Naive thymus-derived CD4-positive, alpha-beta T cell (primary cell): ENCODE data around the gene POLR3F. TPM values are rescaled to one million over a fixed set of nuclear protein-coding genes. Genes with fewer than 3 reads are reported as not detected.
A peak's percentile ranks its signal among the peaks of the same experiment; 100 is the strongest.

Experiments used
- ATAC-seq: fragments of 150-1000 bp; cut with Tn5 transposase; 2 replicates; pipeline ENCODE4 v1.10.0; 2021; ENCODE audit warnings: mild to moderate bottlenecking, moderate library complexity
- CTCF ChIA-PET: fragments of 350-600 bp; sonication (Branson Sonifier 250); formaldehyde crosslinking; loops from one replicate; lab custom pipeline; 2021; ENCODE audit warnings: antibody characterized with exemption; lab: Charles Lee
- POLR2A ChIA-PET: fragments of 350-600 bp; sonication (Branson Sonifier 250); formaldehyde crosslinking; loops from one replicate; lab custom pipeline; 2021; ENCODE audit warnings: antibody characterized with exemption, inconsistent platforms; lab: Charles Lee
- DNase-seq, 9 donors: peaks; one replicate each; pipeline versions ENCODE4 v3.0.0 to v3.0.0-alpha.2; 2020 to 2022; ENCODE audit warnings: mixed read lengths in 1 of 9
- H3K27ac ChIP-seq: one replicate; pipeline ENCODE4 v1.7.0; 2013; ENCODE audit warnings: mild to moderate bottlenecking, low read depth, low read length, moderate library complexity
- H3K27me3 ChIP-seq, 2 donors: one replicate each; pipeline ENCODE4 v1.7.0; 2013; ENCODE audit warnings: low read length in 2 of 2, mild to moderate bottlenecking in 2 of 2, moderate library complexity in 2 of 2; ENCODE audit not compliant: control insufficient read depth in 2 of 2, insufficient read depth in 2 of 2
- H3K36me3 ChIP-seq, 3 experiments: 1 replicate in 2 of 3; 2 replicates in 1 of 3; pipeline ENCODE4 v1.7.0; 2013; ENCODE audit warnings: low read length in 3 of 3, mild to moderate bottlenecking in 3 of 3, moderate library complexity in 1 of 3; ENCODE audit not compliant: insufficient read depth in 3 of 3, control insufficient read depth in 2 of 3
- H3K4me1 ChIP-seq, 2 donors: one replicate each; pipeline ENCODE4 v1.7.0; 2013; ENCODE audit warnings: low read length in 2 of 2, mild to moderate bottlenecking in 2 of 2, moderate library complexity in 1 of 2; ENCODE audit not compliant: control insufficient read depth in 2 of 2, insufficient read depth in 2 of 2
- H3K4me3 ChIP-seq: 2 replicates; pipeline ENCODE4 v1.7.0; 2013; ENCODE audit warnings: mild to moderate bottlenecking, low read length
- H3K9me3 ChIP-seq, 3 experiments: 1 replicate in 2 of 3; 2 replicates in 1 of 3; pipeline ENCODE4 v1.7.0; 2013; ENCODE audit warnings: low read length in 3 of 3; ENCODE audit not compliant: control insufficient read depth in 2 of 3
- H3K27ac Mint-ChIP-seq, 9 donors: one replicate each; pipeline ENCODE4 v1.8.0; 2020 to 2022; ENCODE audit warnings: mixed read lengths in 9 of 9, mild to moderate bottlenecking in 8 of 9, moderate library complexity in 5 of 9, inconsistent platforms in 2 of 9
- H3K27me3 Mint-ChIP-seq, 5 donors: one replicate each; pipeline ENCODE4 v1.8.0; 2021 to 2022; ENCODE audit warnings: mixed read lengths in 5 of 5, mild to moderate bottlenecking in 1 of 5
- H3K36me3 Mint-ChIP-seq, 5 donors: one replicate each; pipeline ENCODE4 v1.8.0; 2020 to 2022; ENCODE audit warnings: mixed read lengths in 5 of 5, mild to moderate bottlenecking in 3 of 5, inconsistent platforms in 1 of 5
- H3K4me1 Mint-ChIP-seq, 7 donors: one replicate each; pipeline ENCODE4 v1.8.0; 2020 to 2022; ENCODE audit warnings: mixed read lengths in 7 of 7, mild to moderate bottlenecking in 3 of 7, inconsistent platforms in 1 of 7
- H3K4me3 Mint-ChIP-seq, 10 donors: one replicate each; pipeline ENCODE4 v1.8.0; 2020 to 2022; ENCODE audit warnings: mild to moderate bottlenecking in 10 of 10, mixed read lengths in 10 of 10, moderate library complexity in 6 of 10, inconsistent platforms in 2 of 10
- H3K9me3 Mint-ChIP-seq, 11 donors: one replicate each; pipeline ENCODE4 v1.8.0; 2020 to 2022; ENCODE audit warnings: mixed read lengths in 11 of 11, mild to moderate bottlenecking in 4 of 11, inconsistent platforms in 1 of 11, moderate library complexity in 1 of 11
- intact Hi-C, 2 donors: fragments of 100-400 bp; cut with micrococcal nuclease; formaldehyde crosslinking; loops; one replicate each; pipeline ENCODE4 v1.15.1; 2023
- polyA plus RNA-seq, 2 donors: library from polyadenylated mRNA; unstranded; fragments of 300-500 nt; fragmentation: Illumina TruSeq; gene quantifications; one replicate each; pipeline ENCODE4 v1.2.3, GENCODE V29; 2021
- total RNA-seq, 6 experiments: library from RNA in 5 of 6; stranded (reverse) in 5 of 6; gene quantifications; 1 replicate in 5 of 6; 2 replicates in 1 of 6; pipeline ENCODE4 v1.2.3 and lab custom pipeline; 2021 to 2026

Gene POLR3F
- total and polyA plus RNA-seq, 7 experiments from 2014 or later: 5.0 to 13.5 (median 9.3) TPM

DNA sequence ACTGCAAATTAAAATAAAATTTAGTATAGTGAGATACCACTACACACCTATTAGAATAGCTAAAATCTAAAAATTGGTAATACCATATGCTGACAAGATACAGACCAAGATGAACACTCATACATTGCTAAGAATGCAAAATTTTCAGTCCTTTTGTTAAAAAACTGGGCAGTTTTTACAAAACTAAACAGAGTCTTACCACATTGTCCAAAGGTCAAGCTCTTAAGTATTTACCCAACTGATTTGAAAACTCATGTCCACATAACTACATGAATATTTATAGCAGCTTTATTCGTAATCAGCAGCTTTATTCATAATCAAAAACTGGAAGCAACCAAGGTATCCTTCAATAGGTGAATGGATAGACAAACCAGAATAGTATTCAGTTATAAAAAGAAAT, 10.0 kb downstream of the POLR3F start:
- ChIA-PET CTCF (no interaction called here), POLR2A (interaction anchor here (0.6 to 2.6 kb wide), 3 partner anchors 10 to 289 kb away, joined by 3 to 9 read pairs (median 4); partner anchors contain the start of genes DZANK1, POLR3F and SEC23B)
- Mint-ChIP-seq H3K27ac (no peak overlapping the region), H3K36me3 (peaks cover 0 to 33% (median 19%) of the 10 kb centered on the region in 5 donors), H3K9me3 (no peaks in the 10 kb centered on the region), H3K27me3 (no peaks in the 10 kb centered on the region), H3K4me1 (peaks cover 0 to 2% (median 0%) of the 10 kb centered on the region in 7 donors), H3K4me3 (no peak overlapping the region)
- Histone ChIP-seq H3K27me3 (no peaks in the 10 kb centered on the region), H3K9me3 (no peaks in the 10 kb centered on the region), H3K4me1 (no peaks in the 10 kb centered on the region), H3K36me3 (peaks cover 2 to 52% (median 10%) of the 10 kb centered on the region in 3 experiments), H3K4me3 (no peak overlapping the region), H3K27ac (no peak overlapping the region)
- intact Hi-C loops: no loop called here
- DNase-seq: no peak
- ATAC-seq: no peak

DNA sequence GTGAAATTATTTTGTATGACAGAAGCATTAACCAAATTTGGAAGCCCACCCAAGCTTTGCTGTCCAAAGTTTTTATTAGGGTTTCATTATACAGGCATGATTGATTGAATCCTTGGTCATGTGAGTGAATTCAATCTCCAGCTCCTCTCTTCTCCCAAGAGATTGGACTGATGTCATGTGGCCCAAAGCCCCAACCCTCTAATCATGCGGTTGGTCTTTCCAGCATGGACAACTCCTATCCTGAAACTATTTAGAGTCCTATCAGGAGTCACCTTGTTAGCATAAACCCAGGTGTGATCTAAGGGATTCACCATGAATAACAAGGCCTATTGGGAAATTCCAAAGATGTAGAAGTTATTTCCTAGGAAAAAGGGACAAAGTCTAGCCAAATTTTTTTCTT, 10.6 kb downstream of the POLR3F start:
- no peak for ATAC-seq
- Histone ChIP-seq H3K27me3 (no peaks in the 10 kb centered on the region), H3K4me3 (no peak overlapping the region), H3K9me3 (no peaks in the 10 kb centered on the region), H3K27ac (no peak overlapping the region), H3K36me3 (peaks cover 8 to 58% (median 10%) of the 10 kb centered on the region in 3 experiments), H3K4me1 (no peaks in the 10 kb centered on the region)
- no peak for DNase-seq
- POLR2A ChIA-PET: interaction anchor here (1.4 to 2.6 kb wide), 2 partner anchors 11 to 29 kb away, joined by 3 to 9 read pairs; partner anchors contain the start of genes DZANK1, POLR3F and SEC23B
- peak overlapping the region in 2 of 9 donors; percentile 14 to 74 for H3K27ac Mint-ChIP-seq
- intact Hi-C loops: no loop called here
- CTCF ChIA-PET: no interaction called here
- H3K27me3 Mint-ChIP-seq: no peaks in the 10 kb centered on the region
- peaks cover 0 to 2% (median 0%) of the 10 kb centered on the region in 7 donors for H3K4me1 Mint-ChIP-seq
- peaks cover 0 to 39% (median 19%) of the 10 kb centered on the region in 5 donors for H3K36me3 Mint-ChIP-seq
- no peaks in the 10 kb centered on the region for H3K9me3 Mint-ChIP-seq
- no peak overlapping the region for H3K4me3 Mint-ChIP-seq

DNA sequence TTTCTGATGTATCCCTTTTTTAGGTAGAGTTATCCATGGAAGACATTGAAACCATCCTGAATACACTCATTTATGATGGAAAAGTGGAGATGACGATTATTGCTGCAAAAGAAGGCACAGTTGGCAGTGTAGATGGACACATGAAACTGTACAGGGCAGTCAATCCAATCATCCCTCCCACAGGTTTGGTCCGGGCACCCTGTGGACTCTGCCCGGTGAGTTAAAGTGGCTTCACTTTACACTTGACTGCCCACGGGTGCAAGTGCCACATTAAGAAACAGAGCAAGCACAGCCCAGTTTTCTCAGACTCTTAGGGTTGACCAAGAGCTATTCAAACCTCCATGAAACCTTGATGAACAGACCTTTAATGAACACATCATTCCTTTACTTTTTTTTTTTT, 14.4 kb downstream of the POLR3F start:
- no peak overlapping the region for H3K4me3 ChIP-seq
- intact Hi-C loops: no loop called here
- ChIA-PET CTCF (no interaction called here), POLR2A (no interaction called here)
- peak overlapping the region in 2 of 9 donors; percentile 16 to 34 for H3K27ac Mint-ChIP-seq
- no peak overlapping the region for H3K27ac ChIP-seq
- H3K36me3 ChIP-seq: peaks cover 4 to 63% (median 9%) of the 10 kb centered on the region in 3 experiments
- no peak overlapping the region for H3K4me3 Mint-ChIP-seq
- H3K9me3 Mint-ChIP-seq: no peaks in the 10 kb centered on the region
- ATAC-seq: no peak
- H3K36me3 Mint-ChIP-seq: peaks cover 3 to 34% (median 20%) of the 10 kb centered on the region in 5 donors
- H3K4me1 ChIP-seq: no peaks in the 10 kb centered on the region
- no peaks in the 10 kb centered on the region for H3K9me3 ChIP-seq
- H3K27me3 ChIP-seq: no peaks in the 10 kb centered on the region
- DNase-seq: no peak
- no peaks in the 10 kb centered on the region for H3K4me1 Mint-ChIP-seq
- no peaks in the 10 kb centered on the region for H3K27me3 Mint-ChIP-seq

DNA sequence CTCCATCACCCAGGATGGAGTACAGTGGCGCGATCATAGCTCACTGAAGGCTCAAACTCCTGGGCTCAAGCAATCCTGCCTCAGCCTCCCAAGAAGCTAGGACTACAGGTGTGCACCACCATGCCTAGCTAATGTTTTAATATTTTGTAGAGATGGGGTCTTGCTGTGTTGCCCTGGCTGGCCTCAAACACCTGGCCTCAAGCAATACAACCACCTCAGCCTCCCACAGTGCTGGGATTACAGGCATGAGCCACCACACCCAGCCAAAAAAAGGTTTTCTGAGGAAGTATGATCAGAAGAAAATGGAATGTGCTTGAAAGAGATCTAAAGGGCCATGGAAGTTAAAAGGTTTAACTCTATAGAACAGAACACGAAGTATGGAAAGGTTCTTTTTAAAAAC, 21.1 kb downstream of the POLR3F start:
- Mint-ChIP-seq H3K27me3 (no peaks in the 10 kb centered on the region), H3K9me3 (no peaks in the 10 kb centered on the region), H3K4me1 (peaks cover 0 to 4% (median 3%) of the 10 kb centered on the region in 7 donors), H3K27ac (peak overlapping the region in 1 of 9 donors; percentile 23), H3K4me3 (no peak overlapping the region), H3K36me3 (peaks cover 12 to 43% (median 22%) of the 10 kb centered on the region in 5 donors)
- ATAC-seq: no peak
- intact Hi-C loops: no loop called here
- ChIA-PET CTCF (no interaction called here), POLR2A (no interaction called here)
- Histone ChIP-seq H3K27me3 (no peaks in the 10 kb centered on the region), H3K4me1 (no peaks in the 10 kb centered on the region), H3K4me3 (no peak overlapping the region), H3K36me3 (peaks cover 0 to 59% (median 3%) of the 10 kb centered on the region in 3 experiments), H3K27ac (no peak overlapping the region), H3K9me3 (no peaks in the 10 kb centered on the region)
- DNase-seq: no peak

DNA sequence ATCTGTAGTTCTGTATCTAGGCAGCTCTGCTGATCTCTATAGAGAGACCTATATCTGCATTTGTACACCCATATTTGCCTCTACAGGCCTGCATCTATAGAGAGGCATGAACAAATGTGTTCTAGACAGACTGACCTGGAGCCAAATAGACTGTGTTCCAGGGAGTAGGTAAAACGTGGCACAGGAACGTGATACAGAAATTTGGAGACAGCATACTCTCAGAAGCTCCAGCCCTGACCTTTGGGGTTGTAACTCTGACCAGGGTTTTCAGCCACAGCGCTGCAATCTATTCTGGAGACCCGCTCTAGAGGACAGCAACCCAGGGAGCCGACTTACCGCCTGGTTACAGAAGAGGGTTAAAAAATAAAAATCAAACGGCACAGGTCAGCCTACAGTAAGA, 28.9 kb downstream of the POLR3F start:
- peak overlapping the region; percentile 91 for H3K27ac ChIP-seq
- H3K36me3 ChIP-seq: peaks cover 0 to 4% (median 0%) of the 10 kb centered on the region in 3 experiments
- H3K4me1 ChIP-seq: peaks cover 5 to 7% of the 10 kb centered on the region in 2 donors
- ATAC-seq (no peak), DNase-seq (no peak)
- Mint-ChIP-seq H3K27me3 (no peaks in the 10 kb centered on the region), H3K9me3 (no peaks in the 10 kb centered on the region), H3K27ac (peak overlapping the region in 5 of 9 donors; percentile 82 to 96 (median 94)), H3K36me3 (peaks cover 6 to 14% (median 10%) of the 10 kb centered on the region in 5 donors), H3K4me3 (peak overlapping the region; percentile 92 to 99 (median 96)), H3K4me1 (peaks cover 10 to 25% (median 20%) of the 10 kb centered on the region in 7 donors)
- H3K4me3 ChIP-seq: no peak overlapping the region
- POLR2A ChIA-PET: interaction anchor here (0.9 to 4.3 kb wide), 4 partner anchors 12 to 359 kb away, joined by 3 to 110 read pairs (median 6); partner anchors contain the start of gene SEC23B
- H3K9me3 ChIP-seq: no peaks in the 10 kb centered on the region
- CTCF ChIA-PET: interaction anchor here (3.4 kb wide), 1 partner anchor 11 kb away, joined by 22 read pairs; the partner anchor contains the start of gene SEC23B
- intact Hi-C loops: loop anchor here (2.0 kb wide), 2 partner anchors 71 to 207 kb away; partner anchors contain the start of genes ZNF133 (in 2 of the 2) and SMIM26 (in 1 of the 2)
- no peaks in the 10 kb centered on the region for H3K27me3 ChIP-seq

DNA sequence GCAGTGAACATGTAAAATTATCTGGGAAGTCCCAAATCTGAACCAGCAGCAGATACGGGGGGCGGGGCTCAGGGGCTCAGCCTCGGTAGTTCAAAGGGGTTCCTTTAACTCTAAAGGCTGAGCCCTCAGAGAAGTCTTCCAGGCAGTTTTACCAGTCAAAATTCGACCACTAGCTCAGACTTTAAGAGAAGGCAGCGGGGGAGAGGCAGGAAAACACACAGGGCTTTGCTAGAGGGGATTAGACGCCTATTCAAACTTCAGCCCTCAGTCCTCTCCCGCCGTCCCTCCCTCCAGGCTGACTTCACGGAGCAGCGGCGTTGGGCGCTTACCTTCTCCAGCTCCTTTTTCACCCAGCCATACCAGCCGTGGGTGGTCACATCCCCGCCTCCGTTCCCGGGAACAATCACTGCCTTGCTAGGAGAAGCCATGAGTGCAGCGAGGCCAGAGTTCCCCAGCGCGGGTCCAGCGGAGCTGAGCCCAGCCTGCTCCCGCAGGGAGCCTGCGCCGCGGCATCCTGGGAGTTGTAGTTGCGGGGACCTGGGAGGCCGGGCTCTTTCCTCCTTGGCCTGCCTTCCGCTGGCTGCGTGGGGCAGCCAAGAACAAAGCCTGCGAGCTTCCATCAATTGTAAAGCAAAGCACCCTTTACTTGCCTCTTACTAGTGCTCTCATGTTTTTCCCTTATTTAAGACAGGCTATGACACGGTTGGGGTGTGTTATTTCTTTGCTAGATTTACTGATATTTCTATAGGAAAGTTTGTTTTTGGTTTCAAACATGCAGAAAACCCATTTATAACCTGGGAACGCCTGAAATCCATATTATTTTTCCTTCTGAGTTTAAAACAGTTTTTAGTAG, 29.8 kb downstream of the POLR3F start, which contains the start of gene RBBP9:
Gene RBBP9, minus strand, starts transcription at position 486 of the 853 bp plus-strand sequence. Its CDS starts 58 bp downstream, at position 428.
- Mint-ChIP-seq H3K4me3 (peak within 1 kb of the TSS; percentile 92 to 99 (median 96)), H3K36me3 (peaks cover 6 to 11% (median 7%) of the 10 kb centered on the region in 5 donors), H3K4me1 (peaks cover 10 to 25% (median 22%) of the 10 kb centered on the region in 7 donors), H3K27ac (peak within 1 kb of the TSS; percentile 62 to 96 (median 94)), H3K27me3 (peaks cover 0 to 3% (median 3%) of the 10 kb centered on the region in 5 donors), H3K9me3 (no peaks in the 10 kb centered on the region)
- ATAC-seq: peak; percentile 98
- ChIA-PET CTCF (interaction anchor here (0.6 to 3.4 kb wide), 3 partner anchors 10 to 30 kb away, joined by 3 to 22 read pairs (median 9); partner anchors contain the start of genes DZANK1, POLR3F and SEC23B), POLR2A (interaction anchor here (0.9 to 4.3 kb wide), 8 partner anchors 11 to 360 kb away, joined by 3 to 110 read pairs (median 5); partner anchors contain the start of genes DZANK1, POLR3F, SEC23B and SMIM26)
- intact Hi-C loops: loop anchor here (1.0 to 2.0 kb wide), 4 partner anchors 10 to 208 kb away; partner anchors contain the start of genes DZANK1 (in 2 of the 2), POLR3F (in 2 of the 2), SEC23B (in 2 of the 2) and ZNF133 (in 2 of the 2)
- Histone ChIP-seq H3K9me3 (no peaks in the 10 kb centered on the region), H3K4me3 (peak within 1 kb of the TSS; percentile 98), H3K36me3 (no peaks in the 10 kb centered on the region), H3K27me3 (no peaks in the 10 kb centered on the region), H3K27ac (peak within 1 kb of the TSS; percentile 91), H3K4me1 (peaks cover 5 to 7% of the 10 kb centered on the region in 2 donors)
- peak; percentile 58 to 77 (median 68) for DNase-seq
